ENCODE data around the gene ENTREP3.

The ENTREP3 gene

GRCh38 chr1:155245163-155245524 lies 10.1 kb downstream of the ENTREP3 start:
- 80% methylated on average over 5 of the region's 8 CpGs for WGBS (ENCODE audit: insufficient coverage)
- ChIA-PET CTCF (interaction anchor here (1.2 to 1.6 kb wide), 3 partner anchors 38 to 72 kb away, joined by 3 to 5 read pairs (median 4); partner anchors contain the start of gene KRTCAP2), POLR2A (no interaction called here)
- no peak for DNase-seq
- Histone ChIP-seq H3K36me3 (ENCODE audit: control insufficient read depth in 4 of 4, insufficient read depth in 4 of 4, low read length in 3 of 4) (peaks cover 0 to 14% (median 9%) of the 10 kb centered on the region in 4 experiments), H3K27ac (ENCODE audit: insufficient read depth in 1 of 2, low read depth in 1 of 2, low read length in 2 of 2, poor library complexity in 1 of 2, severe bottlenecking in 2 of 2) (peak overlapping the region in 1 of 2 experiments; percentile 77), H3K4me1 (ENCODE audit: control extremely low read depth in 1 of 4, control insufficient read depth in 4 of 4, insufficient read depth in 4 of 4, low read length in 3 of 4) (peaks cover 6 to 45% (median 35%) of the 10 kb centered on the region in 4 experiments), H3K9me3 (ENCODE audit: control extremely low read depth in 1 of 5, control insufficient read depth in 4 of 5, insufficient read depth in 2 of 5, low read depth in 1 of 5, low read length in 4 of 5) (no peaks in the 10 kb centered on the region), H3K4me3 (ENCODE audit: control insufficient read depth in 1 of 7, extremely low read depth in 1 of 7, insufficient read depth in 4 of 7, low read depth in 2 of 7, low read length in 6 of 7) (peak overlapping the region; percentile 28 to 79 (median 73)), H3K27me3 (replicated peaks in 2 of 5; ENCODE audit: control insufficient read depth in 4 of 5, insufficient read depth in 5 of 5, low read length in 4 of 5) (no peaks in the 10 kb centered on the region)

- Histone ChIP-seq H3K9me3 (ENCODE audit: control extremely low read depth in 1 of 5, control insufficient read depth in 4 of 5, insufficient read depth in 2 of 5, low read depth in 1 of 5, low read length in 4 of 5) (no peaks in the 10 kb centered on the region), H3K36me3 (ENCODE audit: control insufficient read depth in 4 of 4, insufficient read depth in 4 of 4, low read length in 3 of 4) (peaks cover 0 to 17% (median 9%) of the 10 kb centered on the region in 4 experiments), H3K4me3 (ENCODE audit: control insufficient read depth in 1 of 7, extremely low read depth in 1 of 7, insufficient read depth in 4 of 7, low read depth in 2 of 7, low read length in 6 of 7) (peak overlapping the region; percentile 28 to 79 (median 74)), H3K27me3 (replicated peaks in 2 of 5; ENCODE audit: control insufficient read depth in 4 of 5, insufficient read depth in 5 of 5, low read length in 4 of 5) (no peaks in the 10 kb centered on the region), H3K27ac (ENCODE audit: insufficient read depth in 1 of 2, low read depth in 1 of 2, low read length in 2 of 2, poor library complexity in 1 of 2, severe bottlenecking in 2 of 2) (peak overlapping the region; percentile 33 to 77), H3K4me1 (ENCODE audit: control extremely low read depth in 1 of 4, control insufficient read depth in 4 of 4, insufficient read depth in 4 of 4, low read length in 3 of 4) (peaks cover 6 to 41% (median 32%) of the 10 kb centered on the region in 4 experiments)
- CTCF ChIA-PET: interaction anchor here (1.1 to 2.9 kb wide), 9 partner anchors 17 to 147 kb away, joined by 3 to 14 read pairs (median 5); partner anchors contain the start of genes KRTCAP2, MTX1 and THBS3
- peak; percentile 99 to 100 (median 100) for DNase-seq
- 0% methylated on average over 42 of the region's 53 CpGs for WGBS (ENCODE audit: insufficient coverage)
- POLR2A ChIA-PET: interaction anchor here (1.6 kb wide), 1 partner anchor 17 kb away, joined by 9 read pairs; no protein-coding TSS in a partner anchor
These were observed 10.7 kb downstream of the ENTREP3 start for GRCh38 chr1:155244368-155245162.

- DNase-seq: no peak
- 93% methylated on average over 2 of the region's 3 CpGs for WGBS (ENCODE audit: insufficient coverage)
- Histone ChIP-seq H3K27ac (ENCODE audit: insufficient read depth in 1 of 2, low read depth in 1 of 2, low read length in 2 of 2, poor library complexity in 1 of 2, severe bottlenecking in 2 of 2) (peak overlapping the region in 1 of 2 experiments; percentile 77), H3K27me3 (replicated peaks in 2 of 5; ENCODE audit: control insufficient read depth in 4 of 5, insufficient read depth in 5 of 5, low read length in 4 of 5) (no peaks in the 10 kb centered on the region), H3K4me3 (ENCODE audit: control insufficient read depth in 1 of 7, extremely low read depth in 1 of 7, insufficient read depth in 4 of 7, low read depth in 2 of 7, low read length in 6 of 7) (peak overlapping the region in 3 of 7 experiments; percentile 78 to 79 (median 78)), H3K4me1 (ENCODE audit: control extremely low read depth in 1 of 4, control insufficient read depth in 4 of 4, insufficient read depth in 4 of 4, low read length in 3 of 4) (peaks cover 6 to 39% (median 32%) of the 10 kb centered on the region in 4 experiments), H3K36me3 (ENCODE audit: control insufficient read depth in 4 of 4, insufficient read depth in 4 of 4, low read length in 3 of 4) (peaks cover 0 to 18% (median 11%) of the 10 kb centered on the region in 4 experiments), H3K9me3 (ENCODE audit: control extremely low read depth in 1 of 5, control insufficient read depth in 4 of 5, insufficient read depth in 2 of 5, low read depth in 1 of 5, low read length in 4 of 5) (no peaks in the 10 kb centered on the region)
- ChIA-PET POLR2A (no interaction called here), CTCF (interaction anchor here (0.7 to 3.6 kb wide), 5 partner anchors 8 to 145 kb away, joined by 3 to 19 read pairs (median 7); partner anchors contain the start of genes MTX1 and THBS3)
These were observed 12.4 kb downstream of the ENTREP3 start for GRCh38 chr1:155242805-155243358.

- Histone ChIP-seq H3K36me3 (ENCODE audit: control insufficient read depth in 4 of 4, insufficient read depth in 4 of 4, low read length in 3 of 4) (peaks cover 2 to 17% (median 12%) of the 10 kb centered on the region in 4 experiments), H3K4me1 (ENCODE audit: control extremely low read depth in 1 of 4, control insufficient read depth in 4 of 4, insufficient read depth in 4 of 4, low read length in 3 of 4) (peaks cover 6 to 39% (median 32%) of the 10 kb centered on the region in 4 experiments), H3K27ac (ENCODE audit: insufficient read depth in 1 of 2, low read depth in 1 of 2, low read length in 2 of 2, poor library complexity in 1 of 2, severe bottlenecking in 2 of 2) (peak overlapping the region in 1 of 2 experiments; percentile 1), H3K4me3 (ENCODE audit: control insufficient read depth in 1 of 7, extremely low read depth in 1 of 7, insufficient read depth in 4 of 7, low read depth in 2 of 7, low read length in 6 of 7) (no peak overlapping the region), H3K27me3 (replicated peaks in 2 of 5; ENCODE audit: control insufficient read depth in 4 of 5, insufficient read depth in 5 of 5, low read length in 4 of 5) (no peaks in the 10 kb centered on the region), H3K9me3 (ENCODE audit: control extremely low read depth in 1 of 5, control insufficient read depth in 4 of 5, insufficient read depth in 2 of 5, low read depth in 1 of 5, low read length in 4 of 5) (no peaks in the 10 kb centered on the region)
- CTCF ChIA-PET: interaction anchor here (0.7 to 3.6 kb wide), 5 partner anchors 9 to 76 kb away, joined by 3 to 19 read pairs (median 4); partner anchors contain the start of genes MTX1 and THBS3
- 75% methylated on average over 4 of the region's 4 CpGs for WGBS (ENCODE audit: insufficient coverage)
- DNase-seq: peak in 1 of 3 donors; percentile 30
- POLR2A ChIA-PET: no interaction called here
These were observed 13.4 kb downstream of the ENTREP3 start for GRCh38 chr1:155241841-155242264.

- CTCF ChIA-PET: interaction anchor here (1.1 to 3.6 kb wide), 6 partner anchors 10 to 75 kb away, joined by 3 to 19 read pairs (median 3); partner anchors contain the start of genes KRTCAP2 and THBS3
- H3K4me1 ChIP-seq (ENCODE audit: control extremely low read depth in 1 of 4, control insufficient read depth in 4 of 4, insufficient read depth in 4 of 4, low read length in 3 of 4): peaks cover 6 to 39% (median 32%) of the 10 kb centered on the region in 4 experiments
- WGBS (ENCODE audit: insufficient coverage): 23% methylated on average over 3 of the region's 4 CpGs
- peak overlapping the region in 6 of 7 experiments; percentile 59 to 85 (median 64) for H3K4me3 ChIP-seq (ENCODE audit: control insufficient read depth in 1 of 7, extremely low read depth in 1 of 7, insufficient read depth in 4 of 7, low read depth in 2 of 7, low read length in 6 of 7)
- peaks cover 6 to 23% (median 13%) of the 10 kb centered on the region in 4 experiments for H3K36me3 ChIP-seq (ENCODE audit: control insufficient read depth in 4 of 4, insufficient read depth in 4 of 4, low read length in 3 of 4)
- POLR2A ChIA-PET: interaction anchor here (0.6 kb wide), 1 partner anchor 301 kb away, joined by 3 read pairs; no protein-coding TSS in a partner anchor
- H3K27me3 ChIP-seq (replicated peaks in 2 of 5; ENCODE audit: control insufficient read depth in 4 of 5, insufficient read depth in 5 of 5, low read length in 4 of 5): no peaks in the 10 kb centered on the region
- H3K27ac ChIP-seq (ENCODE audit: insufficient read depth in 1 of 2, low read depth in 1 of 2, low read length in 2 of 2, poor library complexity in 1 of 2, severe bottlenecking in 2 of 2): peak overlapping the region in 1 of 2 experiments; percentile 75
- no peaks in the 10 kb centered on the region for H3K9me3 ChIP-seq (ENCODE audit: control extremely low read depth in 1 of 5, control insufficient read depth in 4 of 5, insufficient read depth in 2 of 5, low read depth in 1 of 5, low read length in 4 of 5)
- peak; percentile 75 to 86 (median 85) for DNase-seq
These were observed 14.1 kb downstream of the ENTREP3 start for GRCh38 chr1:155241069-155241679.

GRCh38 chr1:155236451-155236850 lies 18.8 kb downstream of the ENTREP3 start:
- WGBS (ENCODE audit: insufficient coverage): no CpG with 5 or more reads among the region's 5 CpGs
- H3K4me3 ChIP-seq (ENCODE audit: control insufficient read depth in 1 of 7, extremely low read depth in 1 of 7, insufficient read depth in 4 of 7, low read depth in 2 of 7, low read length in 6 of 7): no peak overlapping the region
- H3K36me3 ChIP-seq (ENCODE audit: control insufficient read depth in 4 of 4, insufficient read depth in 4 of 4, low read length in 3 of 4): peaks cover 6 to 32% (median 16%) of the 10 kb centered on the region in 4 experiments
- POLR2A ChIA-PET: no interaction called here
- CTCF ChIA-PET: no interaction called here
- no peak for DNase-seq
- peaks cover 0 to 14% (median 7%) of the 10 kb centered on the region in 4 experiments for H3K4me1 ChIP-seq (ENCODE audit: control extremely low read depth in 1 of 4, control insufficient read depth in 4 of 4, insufficient read depth in 4 of 4, low read length in 3 of 4)
- H3K27ac ChIP-seq (ENCODE audit: insufficient read depth in 1 of 2, low read depth in 1 of 2, low read length in 2 of 2, poor library complexity in 1 of 2, severe bottlenecking in 2 of 2): no peak overlapping the region
- H3K9me3 ChIP-seq (ENCODE audit: control extremely low read depth in 1 of 5, control insufficient read depth in 4 of 5, insufficient read depth in 2 of 5, low read depth in 1 of 5, low read length in 4 of 5): no peaks in the 10 kb centered on the region
- no peaks in the 10 kb centered on the region for H3K27me3 ChIP-seq (replicated peaks in 2 of 5; ENCODE audit: control insufficient read depth in 4 of 5, insufficient read depth in 5 of 5, low read length in 4 of 5)
